GM15510 (cell line): Measurements from ENCODE around the gene CUX1.

ENCODE experiments used
- POLR2A ChIP-seq: IDR thresholded peaks from 3 replicates; pipeline ENCODE4 v1.6.1; 2011; ENCODE audit warnings: borderline replicate concordance; ENCODE audit not compliant: insufficient read length; ENCODE audit errors: extremely low read depth

CUX1 gene

GRCh38 chr7:102317231-102318059, 500.0 kb downstream of the CUX1 start:
- TF ChIP-seq POLR2A, result no peak

GRCh38 chr7:102318482-102318971, 501.1 kb downstream of the CUX1 start:
- no peak for TF ChIP-seq POLR2A

- TF ChIP-seq POLR2A, result no peak
These were observed 502.2 kb downstream of the CUX1 start for GRCh38 chr7:102319671-102320070.

- no peak for TF ChIP-seq POLR2A
These were observed 502.8 kb downstream of the CUX1 start for GRCh38 chr7:102320181-102320580.

GRCh38 chr7:102320601-102321350, 503.4 kb downstream of the CUX1 start:
- TF ChIP-seq POLR2A, result no peak

- TF ChIP-seq POLR2A, result no peak
These were observed 504.1 kb downstream of the CUX1 start for GRCh38 chr7:102321351-102322201.

GRCh38 chr7:102322202-102322715, 504.8 kb downstream of the CUX1 start:
- peak; percentile 21 for TF ChIP-seq POLR2A

GRCh38 chr7:102323914-102324195, 506.4 kb downstream of the CUX1 start:
- TF ChIP-seq POLR2A, result no peak

- TF ChIP-seq POLR2A, result no peak
These were observed 508.9 kb downstream of the CUX1 start for GRCh38 chr7:102326157-102326889.
